ENCODE measurements around the gene SCUBE2.

DNA sequence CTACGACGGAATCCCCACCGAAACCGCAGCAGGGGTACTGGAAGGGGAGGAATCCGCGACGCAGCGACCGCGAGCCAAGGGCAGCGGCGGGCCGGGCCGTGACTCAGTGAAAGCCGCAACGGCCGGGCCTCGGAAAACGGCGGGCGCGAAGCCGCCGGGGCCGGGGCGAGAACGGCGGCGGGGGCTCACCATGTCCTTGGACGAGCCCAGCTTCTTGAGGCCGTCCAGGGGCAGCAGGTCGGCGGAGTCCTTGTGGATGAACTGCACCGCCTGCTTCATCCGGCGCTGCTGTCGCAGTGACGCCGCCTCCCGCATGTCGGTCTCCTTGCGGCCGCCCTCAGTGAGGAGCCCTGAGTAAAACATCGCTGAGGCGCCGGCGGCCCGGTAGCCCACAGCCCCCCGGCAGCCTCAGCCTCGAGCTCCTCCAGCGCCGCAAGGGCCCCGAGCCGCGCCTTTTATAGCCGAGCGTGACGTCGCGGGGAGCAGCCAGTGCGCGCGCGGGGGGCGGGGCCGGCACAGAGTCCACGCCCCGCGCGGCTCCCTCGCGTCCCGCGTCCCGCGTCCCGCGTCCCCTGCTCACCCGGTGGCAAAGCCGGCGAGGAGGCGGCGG lies 87.7 kb downstream of the SCUBE2 start, which contains the start of gene NRIP3:
- TF ChIP-seq TCF7 (CRISPR knock-in tag; IDR thresholded peaks at IDR 0.05; ENCODE audit: low read depth) (no peak), RELA (CRISPR knock-in tag; IDR thresholded peaks at IDR 0.05; ENCODE audit: borderline replicate concordance) (no peak), KAT7 (CRISPR knock-in tag; IDR thresholded peaks at IDR 0.05; ENCODE audit: borderline replicate concordance) (no peak)
- TF ChIP-seq, protein P1, sequence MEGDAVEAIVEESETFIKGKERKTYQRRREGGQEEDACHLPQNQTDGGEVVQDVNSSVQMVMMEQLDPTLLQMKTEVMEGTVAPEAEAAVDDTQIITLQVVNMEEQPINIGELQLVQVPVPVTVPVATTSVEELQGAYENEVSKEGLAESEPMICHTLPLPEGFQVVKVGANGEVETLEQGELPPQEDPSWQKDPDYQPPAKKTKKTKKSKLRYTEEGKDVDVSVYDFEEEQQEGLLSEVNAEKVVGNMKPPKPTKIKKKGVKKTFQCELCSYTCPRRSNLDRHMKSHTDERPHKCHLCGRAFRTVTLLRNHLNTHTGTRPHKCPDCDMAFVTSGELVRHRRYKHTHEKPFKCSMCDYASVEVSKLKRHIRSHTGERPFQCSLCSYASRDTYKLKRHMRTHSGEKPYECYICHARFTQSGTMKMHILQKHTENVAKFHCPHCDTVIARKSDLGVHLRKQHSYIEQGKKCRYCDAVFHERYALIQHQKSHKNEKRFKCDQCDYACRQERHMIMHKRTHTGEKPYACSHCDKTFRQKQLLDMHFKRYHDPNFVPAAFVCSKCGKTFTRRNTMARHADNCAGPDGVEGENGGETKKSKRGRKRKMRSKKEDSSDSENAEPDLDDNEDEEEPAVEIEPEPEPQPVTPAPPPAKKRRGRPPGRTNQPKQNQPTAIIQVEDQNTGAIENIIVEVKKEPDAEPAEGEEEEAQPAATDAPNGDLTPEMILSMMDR (IDR thresholded peaks at IDR 0.05), result no peak
- TF ChIP-seq, protein P2, sequence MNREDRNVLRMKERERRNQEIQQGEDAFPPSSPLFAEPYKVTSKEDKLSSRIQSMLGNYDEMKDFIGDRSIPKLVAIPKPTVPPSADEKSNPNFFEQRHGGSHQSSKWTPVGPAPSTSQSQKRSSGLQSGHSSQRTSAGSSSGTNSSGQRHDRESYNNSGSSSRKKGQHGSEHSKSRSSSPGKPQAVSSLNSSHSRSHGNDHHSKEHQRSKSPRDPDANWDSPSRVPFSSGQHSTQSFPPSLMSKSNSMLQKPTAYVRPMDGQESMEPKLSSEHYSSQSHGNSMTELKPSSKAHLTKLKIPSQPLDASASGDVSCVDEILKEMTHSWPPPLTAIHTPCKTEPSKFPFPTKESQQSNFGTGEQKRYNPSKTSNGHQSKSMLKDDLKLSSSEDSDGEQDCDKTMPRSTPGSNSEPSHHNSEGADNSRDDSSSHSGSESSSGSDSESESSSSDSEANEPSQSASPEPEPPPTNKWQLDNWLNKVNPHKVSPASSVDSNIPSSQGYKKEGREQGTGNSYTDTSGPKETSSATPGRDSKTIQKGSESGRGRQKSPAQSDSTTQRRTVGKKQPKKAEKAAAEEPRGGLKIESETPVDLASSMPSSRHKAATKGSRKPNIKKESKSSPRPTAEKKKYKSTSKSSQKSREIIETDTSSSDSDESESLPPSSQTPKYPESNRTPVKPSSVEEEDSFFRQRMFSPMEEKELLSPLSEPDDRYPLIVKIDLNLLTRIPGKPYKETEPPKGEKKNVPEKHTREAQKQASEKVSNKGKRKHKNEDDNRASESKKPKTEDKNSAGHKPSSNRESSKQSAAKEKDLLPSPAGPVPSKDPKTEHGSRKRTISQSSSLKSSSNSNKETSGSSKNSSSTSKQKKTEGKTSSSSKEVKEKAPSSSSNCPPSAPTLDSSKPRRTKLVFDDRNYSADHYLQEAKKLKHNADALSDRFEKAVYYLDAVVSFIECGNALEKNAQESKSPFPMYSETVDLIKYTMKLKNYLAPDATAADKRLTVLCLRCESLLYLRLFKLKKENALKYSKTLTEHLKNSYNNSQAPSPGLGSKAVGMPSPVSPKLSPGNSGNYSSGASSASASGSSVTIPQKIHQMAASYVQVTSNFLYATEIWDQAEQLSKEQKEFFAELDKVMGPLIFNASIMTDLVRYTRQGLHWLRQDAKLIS (CRISPR knock-in tag; IDR thresholded peaks at IDR 0.05; ENCODE audit: borderline replicate concordance), result no peak

All from WTC11 (cell line).